Measurements from ENCODE around the gene ALK. TPM values are rescaled to one million over a fixed set of nuclear protein-coding genes. Genes with fewer than 3 reads are reported as not detected.

The ALK gene
- total RNA-seq, 2 donors from 2014 or later, result 0.21 to 0.26 TPM

DNA sequence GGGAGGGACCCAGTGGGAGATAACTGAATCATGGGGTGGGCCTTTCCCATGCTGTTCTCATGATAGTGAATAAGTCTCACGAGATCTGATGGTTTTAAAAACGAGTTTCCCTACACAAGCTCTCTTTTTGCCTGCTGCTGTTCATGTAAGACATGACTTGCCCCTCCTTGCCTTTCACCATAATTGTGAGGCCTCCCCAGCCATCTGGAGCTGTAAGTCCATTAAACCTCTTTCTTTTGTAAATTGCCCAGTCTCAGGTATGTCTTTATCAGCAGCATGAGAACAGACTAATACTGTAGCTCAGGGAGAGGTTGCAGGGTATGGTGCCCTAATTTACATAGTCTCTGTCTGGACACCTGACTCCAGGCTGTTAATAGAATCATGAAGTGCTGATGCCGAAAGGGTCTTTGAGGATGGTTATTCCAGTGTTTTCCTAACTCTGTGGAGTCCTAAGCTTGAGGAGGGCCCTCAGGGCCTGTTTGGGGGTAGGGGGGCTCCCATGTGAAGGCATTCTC lies 343.2 kb downstream of the ALK start:
- ATAC-seq, result no peak
- intact Hi-C loops (cut with DNase I), result no loop called here
- no peak for DNase-seq

- no peak for DNase-seq
- intact Hi-C loops (cut with DNase I), result no loop called here
- ATAC-seq, result no peak
Observed at GRCh38 chr2:29576231-29576630, 345.2 kb downstream of the ALK start.

DNA sequence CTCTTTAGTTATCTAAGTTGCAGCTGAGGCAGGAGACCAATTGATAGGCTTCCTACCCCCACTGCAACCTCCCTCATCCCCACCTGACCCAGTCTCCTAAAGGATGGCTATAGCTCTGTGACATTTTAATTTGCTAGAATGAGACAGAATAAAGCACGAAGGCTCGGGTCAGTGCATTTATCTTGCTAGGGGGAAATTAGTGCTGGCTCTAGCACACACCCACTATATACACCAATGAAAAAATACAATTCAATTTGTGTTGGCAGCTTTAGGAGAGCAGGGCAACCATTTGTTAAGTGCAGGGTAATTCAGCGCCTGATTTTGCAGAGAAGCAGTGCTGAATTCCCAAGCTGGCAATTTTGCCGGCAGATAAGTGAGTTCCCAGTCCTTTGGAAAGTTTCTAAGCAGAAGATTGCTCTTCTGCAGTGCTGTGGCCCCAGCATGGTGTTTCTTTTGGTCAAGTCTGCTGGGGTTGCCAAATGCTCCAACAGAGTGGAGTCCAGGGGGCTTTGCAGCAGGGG lies 346.0 kb downstream of the ALK start:
- ATAC-seq (no peak), DNase-seq (no peak)
- intact Hi-C loops (cut with DNase I), result no loop called here

GRCh38 chr2:29573612-29574011 lies 347.8 kb downstream of the ALK start:
- intact Hi-C loops (cut with DNase I), result no loop called here
- DNase-seq (no peak), ATAC-seq (no peak)

- ATAC-seq, result no peak
- intact Hi-C loops (cut with DNase I), result no loop called here
- DNase-seq, result no peak
Observed at GRCh38 chr2:29573147-29573546, 348.2 kb downstream of the ALK start.

DNA sequence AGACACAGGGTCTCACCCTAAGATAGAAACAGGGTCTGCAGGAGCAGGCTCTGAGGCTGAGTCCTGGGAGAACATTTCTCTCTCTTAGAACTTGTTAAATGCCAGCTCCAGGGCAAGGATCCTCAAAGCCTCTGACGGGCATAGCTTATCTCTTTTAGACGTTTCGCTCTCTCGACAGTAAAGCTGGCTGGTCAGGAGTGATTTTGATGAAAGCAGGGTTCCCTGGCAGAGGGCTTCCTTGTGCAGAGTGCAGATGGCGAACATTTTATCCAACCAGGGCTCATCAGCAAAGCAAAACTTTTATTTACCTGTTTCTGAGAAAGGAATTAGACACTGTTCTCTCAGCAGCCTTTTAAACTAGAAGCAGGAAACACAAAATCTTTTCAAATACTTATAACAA lies 350.8 kb downstream of the ALK start:
- DNase-seq, result no peak
- intact Hi-C loops (cut with DNase I), result no loop called here
- ATAC-seq, result peak in 1 of 2 donors; percentile 46

GRCh38 chr2:29567906-29568520 lies 353.4 kb downstream of the ALK start:
- intact Hi-C loops (cut with DNase I), result no loop called here
- ATAC-seq (no peak), DNase-seq (no peak)

GRCh38 chr2:29563697-29564096 lies 357.7 kb downstream of the ALK start:
- intact Hi-C loops (cut with DNase I), result no loop called here
- ATAC-seq, result no peak
- DNase-seq, result no peak

- ATAC-seq (no peak), DNase-seq (no peak)
- intact Hi-C loops (cut with DNase I), result no loop called here
Observed at GRCh38 chr2:29562896-29563295, 358.5 kb downstream of the ALK start.

DNA sequence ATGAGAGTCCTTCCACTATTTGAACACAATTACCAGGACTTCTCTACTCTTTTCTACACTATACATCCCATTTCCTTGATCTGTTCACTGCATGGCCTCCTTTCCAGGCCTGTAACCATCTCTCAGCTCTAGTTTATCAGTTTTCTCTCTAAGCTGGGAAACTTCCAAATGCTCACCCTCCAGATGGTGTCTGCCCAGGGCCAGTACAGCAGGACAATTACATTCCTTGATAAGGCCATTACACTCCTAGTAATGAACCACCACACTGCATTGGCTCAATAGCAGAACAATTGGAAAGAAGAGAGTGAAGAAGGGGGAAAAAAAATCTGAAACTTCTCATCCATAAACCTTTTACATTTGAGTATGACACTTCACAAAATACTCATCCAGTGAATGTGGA lies 359.1 kb downstream of the ALK start:
- DNase-seq, result no peak
- intact Hi-C loops (cut with DNase I), result no loop called here
- peak in 1 of 2 donors; percentile 45 for ATAC-seq

DNA sequence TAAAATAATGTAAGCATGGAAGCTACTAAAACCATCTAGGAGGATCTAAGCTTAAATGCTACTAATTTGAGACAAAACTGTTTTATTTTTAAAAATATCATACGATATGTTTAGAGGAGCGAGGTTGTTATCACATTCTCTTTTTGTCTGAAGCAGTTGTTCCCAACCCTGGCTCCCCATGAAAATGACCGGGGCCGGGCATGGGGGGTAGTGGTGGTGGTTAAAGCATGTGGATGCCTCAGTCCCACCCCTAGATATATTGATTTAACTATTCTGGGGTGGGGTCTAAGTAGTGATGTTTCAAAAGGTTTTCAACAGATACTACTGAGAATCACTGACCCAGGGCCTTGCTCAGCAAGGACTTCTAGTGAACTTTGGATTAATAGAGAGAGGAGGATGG lies 359.8 kb downstream of the ALK start:
- intact Hi-C loops (cut with DNase I), result no loop called here
- DNase-seq (no peak), ATAC-seq (no peak)

GRCh38 chr2:29561181-29561580 lies 360.2 kb downstream of the ALK start:
- DNase-seq (no peak), ATAC-seq (no peak)
- intact Hi-C loops (cut with DNase I), result no loop called here

- ATAC-seq, result no peak
- DNase-seq, result no peak
- intact Hi-C loops (cut with DNase I), result no loop called here
Observed at GRCh38 chr2:29560566-29560965, 360.8 kb downstream of the ALK start.

DNA sequence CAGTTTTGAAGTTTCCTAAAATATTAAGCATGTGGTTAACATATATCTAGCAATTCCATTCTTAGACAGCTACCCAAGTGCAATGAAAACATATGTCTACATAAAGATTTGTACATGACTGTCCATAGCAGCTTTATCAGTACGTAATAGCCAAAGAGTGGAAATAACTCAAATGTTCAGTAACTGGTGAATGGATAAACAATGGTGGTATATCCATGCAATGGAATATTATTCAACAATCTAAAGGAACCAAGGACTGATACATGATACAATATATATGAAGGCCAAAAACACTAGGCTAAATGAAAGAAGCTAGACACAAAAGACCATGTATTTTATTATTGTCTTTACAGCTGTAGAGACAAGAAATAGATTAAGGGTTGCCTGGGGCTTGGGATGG lies 361.4 kb downstream of the ALK start:
- DNase-seq (no peak), ATAC-seq (no peak)
- intact Hi-C loops (cut with DNase I), result no loop called here

GRCh38 chr2:29559578-29559977 lies 361.8 kb downstream of the ALK start:
- no peak for DNase-seq
- ATAC-seq, result no peak
- intact Hi-C loops (cut with DNase I), result no loop called here

GRCh38 chr2:29558097-29558496 lies 363.3 kb downstream of the ALK start:
- intact Hi-C loops (cut with DNase I), result no loop called here
- DNase-seq (no peak), ATAC-seq (no peak)

GRCh38 chr2:29557268-29557667 lies 364.1 kb downstream of the ALK start:
- intact Hi-C loops (cut with DNase I), result no loop called here
- ATAC-seq (no peak), DNase-seq (no peak)

DNA sequence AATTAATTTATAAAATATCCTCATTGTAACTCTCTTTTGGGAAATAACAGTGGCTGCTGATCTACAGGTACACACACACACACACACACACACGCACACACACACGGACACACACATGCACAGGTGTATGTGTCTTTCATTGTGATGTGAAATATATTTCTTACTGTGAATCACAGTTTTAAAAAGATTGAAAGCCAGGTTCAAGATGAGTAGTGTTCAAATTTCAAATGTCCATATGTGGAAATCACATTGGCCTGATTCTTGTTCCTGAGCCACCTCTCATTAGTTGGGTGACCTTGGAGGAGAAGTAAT lies 372.4 kb downstream of the ALK start:
- ATAC-seq (no peak), DNase-seq (no peak)
- intact Hi-C loops (cut with DNase I), result no loop called here

DNA sequence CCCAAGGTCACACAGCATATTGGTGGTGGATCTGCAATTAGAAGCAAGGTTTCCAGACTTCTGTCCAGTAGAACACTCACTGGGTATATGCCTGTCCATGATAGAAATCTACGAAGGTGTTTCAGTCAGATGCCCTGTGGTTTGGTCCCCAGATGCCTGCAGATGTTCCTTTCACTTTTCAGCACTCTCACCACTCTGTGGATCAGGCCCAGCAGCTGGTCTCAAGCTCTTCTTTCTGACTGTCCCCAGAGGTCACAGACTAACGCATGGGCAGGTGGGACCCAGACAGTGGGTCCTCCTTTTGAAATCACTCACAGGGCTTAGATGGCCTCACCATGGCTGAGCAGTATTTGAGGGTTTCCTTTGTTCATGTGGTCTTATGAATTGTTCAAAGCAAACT lies 376.5 kb downstream of the ALK start:
- ATAC-seq (no peak), DNase-seq (no peak)
- intact Hi-C loops (cut with DNase I), result no loop called here

DNA sequence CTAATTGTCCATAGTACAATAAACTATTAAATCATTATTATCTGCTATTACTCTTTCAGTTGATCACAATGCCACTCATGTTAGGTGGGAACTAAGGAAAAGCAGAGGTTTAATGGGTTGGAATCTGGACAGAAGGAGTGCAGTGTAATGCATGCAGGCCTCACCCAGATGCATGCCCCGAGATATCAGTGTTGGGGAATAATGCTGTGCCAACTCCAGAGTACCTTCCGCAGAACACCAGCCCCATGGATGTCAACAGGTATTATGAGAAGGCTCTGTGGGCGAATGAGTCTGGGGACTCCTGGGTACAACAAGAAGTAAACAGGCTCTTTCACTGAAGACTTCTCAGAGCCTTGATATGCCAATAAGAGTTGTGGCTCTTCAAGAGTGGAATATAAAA lies 377.4 kb downstream of the ALK start:
- intact Hi-C loops (cut with DNase I), result no loop called here
- DNase-seq (no peak), ATAC-seq (no peak)

DNA sequence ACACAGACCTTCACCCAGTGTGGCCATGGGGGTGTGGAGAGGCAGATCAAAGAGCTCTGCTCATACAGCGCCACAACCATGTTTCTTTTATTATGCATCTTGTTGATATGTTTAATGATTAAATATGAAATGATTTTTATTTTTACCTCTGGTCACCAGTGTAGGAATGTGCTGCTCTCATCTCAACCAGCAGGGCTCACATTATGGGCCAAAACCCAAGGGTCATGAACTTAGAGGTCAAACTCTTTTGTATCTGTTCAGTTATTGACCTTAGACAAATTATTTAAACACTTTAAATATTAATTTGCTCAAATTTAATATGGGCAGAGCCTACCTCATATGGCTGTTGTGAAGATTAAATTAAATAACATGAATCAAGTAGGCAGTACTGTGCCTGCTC lies 386.2 kb downstream of the ALK start:
- DNase-seq (no peak), ATAC-seq (no peak)
- intact Hi-C loops (cut with DNase I), result no loop called here

GRCh38 chr2:29532436-29532835 lies 388.9 kb downstream of the ALK start:
- DNase-seq, result no peak
- intact Hi-C loops (cut with DNase I), result no loop called here
- ATAC-seq, result no peak
